Lower lobe of right lung (tissue), 2 donors: ENCODE results near the gene SPATA20. TPM values are rescaled to one million over a fixed set of nuclear protein-coding genes. Genes with fewer than 3 reads are reported as not detected.
A peak's percentile ranks its signal among the peaks of the same experiment; 100 is the strongest.

Experiments used
- ATAC-seq, 2 donors: fragments of 200-7000 bp; cut with Tn5 transposase; one replicate each; pipeline ENCODE4 v1.9.1; 2020 to 2022; ENCODE audit warnings: mild to moderate bottlenecking in 2 of 2, moderate library complexity in 2 of 2
- DNase-seq: peaks from one replicate; pipeline ENCODE4 v3.0.0-alpha.2; 2020
- H3K27ac ChIP-seq: fragments of 200-600 bp; one replicate; pipeline ENCODE4 v1.8.0; 2022
- H3K27me3 ChIP-seq: fragments of 200-600 bp; one replicate; pipeline ENCODE4 v1.8.0; 2022; ENCODE audit warnings: low read depth
- H3K36me3 ChIP-seq: fragments of 200-600 bp; one replicate; pipeline ENCODE4 v1.8.0; 2022; ENCODE audit warnings: mild to moderate bottlenecking
- H3K4me1 ChIP-seq: fragments of 200-600 bp; one replicate; pipeline ENCODE4 v1.8.0; 2022
- H3K4me3 ChIP-seq: fragments of 200-600 bp; one replicate; pipeline ENCODE4 v1.8.0; 2022; ENCODE audit warnings: mild to moderate bottlenecking
- H3K9me3 ChIP-seq: fragments of 200-600 bp; one replicate; pipeline ENCODE4 v1.8.0; 2022
- intact Hi-C: fragments of 100-400 bp; cut with DNase I; formaldehyde crosslinking; loops from one replicate; pipeline ENCODE4 v1.11.0; 2022
- total RNA-seq: library from RNA; stranded (reverse); fragmentation: NEBNext Ultra II Directional; extraction: Animal tissue kit (Norgen Biotek cat#: 25700); gene quantifications from one replicate; pipeline ENCODE4 v1.2.1, GENCODE V29; 2021
- TF ChIP-seq, protein P1 (sequence below): fragments of 200-600 bp; IDR thresholded peaks from one replicate; pipeline ENCODE4 v1.8.0; 2022; ENCODE audit warnings: antibody characterized with exemption, mild to moderate bottlenecking
- donor health status: DM: no; HTN: yes; CAD: no; lungs with severe emphysema.

The SPATA20 gene
- total RNA-seq, 1 donor from 2014 or later: 29.7 TPM

DNA sequence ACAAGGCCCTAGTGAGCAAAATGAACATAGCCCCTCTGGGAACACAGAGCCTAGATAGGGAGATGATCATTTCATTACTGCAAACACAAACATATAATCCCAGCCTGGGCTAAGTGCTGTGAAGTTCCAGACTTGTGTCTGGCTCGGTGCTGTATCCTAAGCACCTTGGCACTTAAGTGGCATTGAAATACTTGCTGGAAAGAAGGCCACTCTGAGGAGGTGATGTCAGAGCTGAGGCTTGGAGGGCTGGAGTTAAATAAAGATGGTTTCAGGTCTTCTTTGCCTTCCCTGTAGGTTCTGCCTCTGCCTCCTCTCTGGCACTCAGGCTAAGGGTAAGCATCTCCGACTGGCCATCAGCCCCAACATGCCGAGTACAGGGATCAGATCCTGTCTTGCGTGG, 11.1 kb downstream of the SPATA20 start:
- TF ChIP-seq, protein P1, sequence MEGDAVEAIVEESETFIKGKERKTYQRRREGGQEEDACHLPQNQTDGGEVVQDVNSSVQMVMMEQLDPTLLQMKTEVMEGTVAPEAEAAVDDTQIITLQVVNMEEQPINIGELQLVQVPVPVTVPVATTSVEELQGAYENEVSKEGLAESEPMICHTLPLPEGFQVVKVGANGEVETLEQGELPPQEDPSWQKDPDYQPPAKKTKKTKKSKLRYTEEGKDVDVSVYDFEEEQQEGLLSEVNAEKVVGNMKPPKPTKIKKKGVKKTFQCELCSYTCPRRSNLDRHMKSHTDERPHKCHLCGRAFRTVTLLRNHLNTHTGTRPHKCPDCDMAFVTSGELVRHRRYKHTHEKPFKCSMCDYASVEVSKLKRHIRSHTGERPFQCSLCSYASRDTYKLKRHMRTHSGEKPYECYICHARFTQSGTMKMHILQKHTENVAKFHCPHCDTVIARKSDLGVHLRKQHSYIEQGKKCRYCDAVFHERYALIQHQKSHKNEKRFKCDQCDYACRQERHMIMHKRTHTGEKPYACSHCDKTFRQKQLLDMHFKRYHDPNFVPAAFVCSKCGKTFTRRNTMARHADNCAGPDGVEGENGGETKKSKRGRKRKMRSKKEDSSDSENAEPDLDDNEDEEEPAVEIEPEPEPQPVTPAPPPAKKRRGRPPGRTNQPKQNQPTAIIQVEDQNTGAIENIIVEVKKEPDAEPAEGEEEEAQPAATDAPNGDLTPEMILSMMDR: no peak
- Histone ChIP-seq H3K27me3 (peaks cover 53% of the 10 kb centered on the region), H3K27ac (no peak overlapping the region), H3K4me3 (no peak overlapping the region), H3K9me3 (no peaks in the 10 kb centered on the region), H3K4me1 (peaks cover 38% of the 10 kb centered on the region), H3K36me3 (peaks cover 7% of the 10 kb centered on the region)
- intact Hi-C loops: loop anchor here (10.0 kb wide), 1 partner anchor 137 kb away; no protein-coding TSS in a partner anchor
- DNase-seq (no peak), ATAC-seq (peak; percentile 23 to 61)

- H3K27ac ChIP-seq: no peak overlapping the region
- peaks cover 57% of the 10 kb centered on the region for H3K27me3 ChIP-seq
- TF ChIP-seq, protein P1: no peak
- H3K4me1 ChIP-seq: peaks cover 38% of the 10 kb centered on the region
- ATAC-seq (no peak), DNase-seq (no peak)
- peaks cover 7% of the 10 kb centered on the region for H3K36me3 ChIP-seq
- no peaks in the 10 kb centered on the region for H3K9me3 ChIP-seq
- H3K4me3 ChIP-seq: peak overlapping the region; percentile 55
- intact Hi-C loops: loop anchor here (10.0 kb wide), 1 partner anchor 136 kb away; no protein-coding TSS in a partner anchor
These were observed 11.6 kb downstream of the SPATA20 start for GRCh38 chr17:50558581-50558940.

DNA sequence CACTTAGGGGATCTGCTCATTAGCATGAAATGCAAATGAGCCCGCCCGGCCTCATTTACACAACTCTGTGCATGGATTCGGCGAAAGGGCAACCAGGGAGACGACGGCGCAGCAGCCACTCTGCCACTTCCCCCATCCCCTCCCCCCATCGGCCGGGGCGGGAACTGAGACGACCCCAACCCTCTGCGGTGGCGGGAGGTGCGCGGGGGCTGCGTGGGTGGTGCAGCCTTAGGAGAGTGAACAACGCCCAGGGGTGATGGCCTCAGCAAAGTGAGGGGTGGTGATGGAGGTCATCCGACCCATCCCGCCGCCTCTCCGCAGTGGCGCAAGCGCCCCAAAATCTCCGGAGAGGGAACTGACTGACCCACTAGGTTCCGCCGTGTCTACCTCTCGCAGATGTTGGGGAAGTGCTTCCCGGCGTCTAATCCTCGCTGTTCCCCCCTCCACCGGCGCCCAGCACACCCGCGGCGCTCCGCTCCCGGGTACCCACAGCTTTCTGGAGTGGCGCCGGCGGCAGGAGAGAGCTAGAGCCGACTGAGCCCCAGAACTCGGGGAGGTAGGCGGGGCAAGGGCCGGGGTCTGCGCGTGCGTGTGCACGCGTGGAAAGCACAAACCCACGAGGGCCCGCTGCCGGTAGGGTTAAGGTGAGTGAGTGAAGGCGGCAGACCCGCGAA, 12.1 kb downstream of the SPATA20 start:
- DNase-seq (peak; percentile 69), ATAC-seq (peak in 1 of 2 donors; percentile 4)
- Histone ChIP-seq H3K4me1 (peaks cover 38% of the 10 kb centered on the region), H3K36me3 (peaks cover 7% of the 10 kb centered on the region), H3K9me3 (no peaks in the 10 kb centered on the region), H3K27me3 (peaks cover 60% of the 10 kb centered on the region), H3K27ac (no peak overlapping the region), H3K4me3 (peak overlapping the region; percentile 55)
- TF ChIP-seq, protein P1: no peak
- intact Hi-C loops: loop anchor here (10.0 kb wide), 1 partner anchor 136 kb away; no protein-coding TSS in a partner anchor

DNA sequence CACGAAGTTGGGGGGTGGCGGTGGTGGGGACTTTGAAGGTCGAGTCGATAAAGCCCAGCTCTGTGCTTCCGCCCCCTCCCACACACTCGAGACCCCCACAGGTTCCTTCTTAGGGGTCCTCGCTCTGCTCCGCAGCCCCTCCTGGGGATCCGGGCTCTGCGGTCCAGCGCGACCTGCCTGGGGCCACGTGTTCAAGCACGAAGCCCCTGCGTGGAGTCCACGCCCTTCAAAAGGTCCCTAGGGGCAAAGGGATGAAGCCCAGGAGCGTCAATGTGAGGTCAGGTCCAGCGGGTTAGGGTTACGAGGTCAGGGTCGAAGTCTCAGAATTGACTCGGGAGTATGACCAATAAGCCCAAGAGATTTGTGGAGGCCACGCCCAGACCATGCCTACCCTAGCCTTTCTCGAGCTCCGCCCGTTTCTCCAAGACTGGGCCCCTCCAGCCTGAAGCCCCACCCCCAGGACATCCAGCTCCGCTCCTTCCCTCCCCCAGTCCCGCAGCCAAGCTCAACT, 12.8 kb downstream of the SPATA20 start:
- Histone ChIP-seq H3K4me1 (peaks cover 38% of the 10 kb centered on the region), H3K36me3 (peaks cover 7% of the 10 kb centered on the region), H3K4me3 (peak overlapping the region; percentile 55), H3K27ac (no peak overlapping the region), H3K27me3 (peaks cover 64% of the 10 kb centered on the region), H3K9me3 (no peaks in the 10 kb centered on the region)
- TF ChIP-seq, protein P1: no peak
- intact Hi-C loops: loop anchor here (10.0 kb wide), 1 partner anchor 135 kb away; no protein-coding TSS in a partner anchor
- ATAC-seq (peak; percentile 57 to 66), DNase-seq (peak; percentile 68)

- peak within 1 kb of the TSS; percentile 55 for H3K4me3 ChIP-seq
- peaks cover 68% of the 10 kb centered on the region for H3K27me3 ChIP-seq
These were observed 13.3 kb downstream of the SPATA20 start, which contains the start of gene CACNA1G for GRCh38 chr17:50560185-50560824. Gene CACNA1G, plus strand, starts transcription at chr17:50560715. Its CDS starts 745 bp downstream, at chr17:50561460.

More at GRCh38 chr17:50560185-50560824, 13.3 kb downstream of the SPATA20 start, which contains the start of gene CACNA1G:
- peak; percentile 87 for DNase-seq
- no peaks in the 10 kb centered on the region for H3K9me3 ChIP-seq
- TF ChIP-seq, protein P1: no peak
- peaks cover 38% of the 10 kb centered on the region for H3K4me1 ChIP-seq
- no peak within 1 kb of the TSS for H3K27ac ChIP-seq
- peak; percentile 91 to 93 for ATAC-seq
- intact Hi-C loops: no loop called here
- H3K36me3 ChIP-seq: peaks cover 5% of the 10 kb centered on the region
